Measurements from ENCODE around the gene RPSA. TPM values are rescaled to one million over a fixed set of nuclear protein-coding genes. Genes with fewer than 3 reads are reported as not detected.

Gene RPSA
- total RNA-seq, 1 experiment from 2014 or later: 2,077 TPM

DNA sequence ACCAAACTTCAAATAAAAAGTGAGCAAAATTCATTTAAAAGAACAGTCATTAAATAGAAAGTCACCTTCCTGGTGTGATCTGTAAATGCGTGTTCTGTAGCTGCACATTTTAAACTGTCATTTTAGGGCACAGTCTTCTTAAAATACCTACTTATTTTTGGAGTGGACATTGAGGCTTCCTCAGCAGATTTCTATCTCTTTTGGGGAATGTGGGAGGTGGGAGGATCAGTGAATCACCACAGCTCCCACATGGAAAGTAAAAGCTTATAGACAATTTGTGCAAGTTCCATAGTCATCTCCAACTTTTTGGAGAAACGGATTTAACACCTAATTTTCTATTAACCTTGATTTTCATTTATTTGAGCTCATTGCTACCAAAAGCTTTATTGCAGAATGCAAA is 39.9 kb downstream of the RPSA start:
- Mint-ChIP-seq H3K4me3 (no peak overlapping the region), H3K4me1 (peaks cover 7 to 15% of the 10 kb centered on the region in 2 experiments), H3K27ac (no peak overlapping the region), H3K36me3 (ENCODE audit: insufficient read depth in 1 of 3, low read depth in 3 of 3) (no peaks in the 10 kb centered on the region), H3K9me3 (no peaks in the 10 kb centered on the region), H3K27me3 (ENCODE audit: low read depth) (no peaks in the 10 kb centered on the region; the same call in 1 of the 2 replicates)
- H3K18ac ChIP-seq (ENCODE audit: insufficient read length, low read depth, low read length): no peak overlapping the region
- no peak overlapping the region for H3K9ac ChIP-seq (ENCODE audit: extremely low read depth, insufficient read length, low read length)
- no peak overlapping the region for H4K91ac ChIP-seq (ENCODE audit: insufficient read length, low read depth, low read length)
- H3T11ph ChIP-seq (ENCODE audit: low read length): no peak overlapping the region
- no peak overlapping the region for H3K4ac ChIP-seq (ENCODE audit: low read depth, low read length)
- H2AK5ac ChIP-seq (ENCODE audit: insufficient read length, low read length): no peak overlapping the region
- no peak overlapping the region for H3K14ac ChIP-seq (ENCODE audit: insufficient read depth, low read length)
- H3K23ac ChIP-seq (ENCODE audit: insufficient read length, low read depth, low read length): no peak overlapping the region
- no peaks in the 10 kb centered on the region for H3K79me1 ChIP-seq (ENCODE audit: insufficient read depth, low read depth, low read length, poor library complexity, severe bottlenecking)
- H3K23me2 ChIP-seq (ENCODE audit: insufficient read length, low read depth, low read length, poor library complexity, severe bottlenecking): no peaks in the 10 kb centered on the region
- no peaks in the 10 kb centered on the region for H3K4me1 ChIP-seq (ENCODE audit: insufficient read depth, low read length)
- no peak overlapping the region for H3K4me2 ChIP-seq (ENCODE audit: insufficient read depth, insufficient read length, low read length)
- H2BK12ac ChIP-seq (ENCODE audit: insufficient read length, low read depth, low read length): no peak overlapping the region
- WGBS (ENCODE audit: extremely low coverage, insufficient read length, low lambda C conversion rate): no CpG with 5 or more reads among the region's 2 CpGs
- H2BK120ac ChIP-seq (ENCODE audit: low read depth, low read length, poor library complexity, severe bottlenecking): no peak overlapping the region
- H3K9me3 ChIP-seq (ENCODE audit: control insufficient read depth, low read depth, low read length): no peaks in the 10 kb centered on the region
- no peaks in the 10 kb centered on the region for H4K20me1 ChIP-seq (ENCODE audit: control insufficient read depth, insufficient read depth, insufficient read length)
- H3K27me3 ChIP-seq (ENCODE audit: insufficient read depth, low read length): no peaks in the 10 kb centered on the region
- no peak overlapping the region for H4K5ac ChIP-seq (ENCODE audit: insufficient read length, low read depth, low read length)
- no peak overlapping the region for H3K27ac ChIP-seq (ENCODE audit: insufficient read length, low read depth, low read length)
- H2BK5ac ChIP-seq (ENCODE audit: insufficient read length, low read length): no peak overlapping the region
- DNase-seq: no peak
- no peaks in the 10 kb centered on the region for H3K79me2 ChIP-seq (ENCODE audit: insufficient read depth, low read length)
- no peak overlapping the region for H4K8ac ChIP-seq (replicated peaks; ENCODE audit: insufficient read length, low read depth, low read length)
- no peak overlapping the region for H3K56ac ChIP-seq (ENCODE audit: insufficient read length, low read depth, low read length)
- H2BK20ac ChIP-seq (ENCODE audit: low read depth, low read length, poor library complexity, severe bottlenecking): no peak overlapping the region
- no peak overlapping the region for H2BK15ac ChIP-seq (ENCODE audit: low read depth, low read length)
- TF ChIP-seq CTCF (conservative IDR thresholded peaks at IDR 0.05): no peak
- no peak overlapping the region for H2AFZ ChIP-seq (ENCODE audit: low read length)
